Loucy (cell line): ENCODE measurements around the gene TIMM44.
"Not testable (repeated sequence)": the region's sequence is repeated elsewhere in the genome, so short reads cannot be mapped to it uniquely, and the experiment has no call there.

Source experiments
- CTCF ChIP-seq: fragments of 200-600 bp; sonication (generic); conservative IDR thresholded peaks from 2 replicates; pipeline ENCODE4 v1.5.1; 2014; ENCODE audit warnings: mild to moderate bottlenecking, antibody characterized with exemption, low read length
- EZH2phosphoT487 ChIP-seq: fragments of 200-600 bp; IDR thresholded peaks from 2 replicates; pipeline ENCODE4 v1.6.1; 2018; ENCODE audit warnings: antibody characterized with exemption, mild to moderate bottlenecking, moderate library complexity, borderline replicate concordance

GRCh38 chr19:7893362-7894101 lies 49.9 kb downstream of the TIMM44 start:
- not testable (repeated sequence) for TF ChIP-seq CTCF, EZH2phosphoT487
